Activated CD4-positive, alpha-beta T cell treated with anti-CD3 and anti-CD28 coated beads for 4 hours (primary cell): Measurements from ENCODE around the gene TRAFD1.

Source experiments
- DNase-seq, 2 donors: peaks; one replicate each; pipeline ENCODE4 v3.0.0-alpha.2; 2020

The TRAFD1 gene

GRCh38 chr12:112159146-112159541, 33.8 kb downstream of the TRAFD1 start:
- no peak for DNase-seq

GRCh38 chr12:112160611-112161010, 35.3 kb downstream of the TRAFD1 start:
- no peak for DNase-seq

- DNase-seq = no peak
These were observed 36.4 kb downstream of the TRAFD1 start for GRCh38 chr12:112161711-112162110.

- no peak for DNase-seq
These were observed 37.0 kb downstream of the TRAFD1 start for GRCh38 chr12:112162241-112162790.

- DNase-seq = no peak
These were observed 37.7 kb downstream of the TRAFD1 start for GRCh38 chr12:112163056-112163455.

- no peak for DNase-seq
These were observed 38.2 kb downstream of the TRAFD1 start for GRCh38 chr12:112163471-112163991.

- no peak for DNase-seq
These were observed 38.8 kb downstream of the TRAFD1 start for GRCh38 chr12:112164011-112164660.

- no peak for DNase-seq
These were observed 40.3 kb downstream of the TRAFD1 start for GRCh38 chr12:112165624-112166023.

GRCh38 chr12:112166051-112167015, 41.0 kb downstream of the TRAFD1 start:
- no peak for DNase-seq

GRCh38 chr12:112167031-112167461, 41.7 kb downstream of the TRAFD1 start:
- DNase-seq = no peak

GRCh38 chr12:112167718-112168525, 42.6 kb downstream of the TRAFD1 start:
- no peak for DNase-seq

- no peak for DNase-seq
These were observed 43.2 kb downstream of the TRAFD1 start for GRCh38 chr12:112168561-112168971.

GRCh38 chr12:112169161-112169872, 44.0 kb downstream of the TRAFD1 start:
- DNase-seq = no peak

- no peak for DNase-seq
These were observed 44.6 kb downstream of the TRAFD1 start for GRCh38 chr12:112169966-112170365.

GRCh38 chr12:112170376-112170775, 45.0 kb downstream of the TRAFD1 start:
- DNase-seq = peak; percentile 18 to 34

- DNase-seq = no peak
These were observed 45.7 kb downstream of the TRAFD1 start for GRCh38 chr12:112170971-112171596.

- DNase-seq = no peak
These were observed 47.4 kb downstream of the TRAFD1 start for GRCh38 chr12:112172556-112173324.

- no peak for DNase-seq
These were observed 50.2 kb downstream of the TRAFD1 start for GRCh38 chr12:112175361-112176155.

GRCh38 chr12:112176321-112177010, 51.1 kb downstream of the TRAFD1 start:
- DNase-seq = no peak
